Measurements from ENCODE around the gene RPRD2.
A peak's percentile ranks its signal among the peaks of the same experiment; 100 is the strongest.

GRCh38 chr1:150484861-150485260, 120.9 kb downstream of the RPRD2 start:
- no peak for TF ChIP-seq FOSL1 (IDR thresholded peaks at IDR 0.05; ENCODE audit: low read depth)
- TF ChIP-seq CEBPB (IDR thresholded peaks at IDR 0.05; ENCODE audit: low read depth), result no peak
- TF ChIP-seq POLR2AphosphoS5 (IDR thresholded peaks at IDR 0.05; ENCODE audit: low read depth, low read length), result no peak
- no peak for TF ChIP-seq POLR2A (IDR thresholded peaks at IDR 0.05; ENCODE audit: borderline replicate concordance, extremely low read depth, insufficient read depth, insufficient read length)
- TF ChIP-seq CTCF (IDR thresholded peaks at IDR 0.05 in 2 of 3, conservative IDR thresholded peaks at IDR 0.05 in 1 of 3; ENCODE audit: borderline replicate concordance in 1 of 3, insufficient read depth in 1 of 3, low read depth in 2 of 3, low read length in 2 of 3), result peak in 2 of 3 experiments; percentile 13 to 26; a peak in 1 of 6 replicates
- peak; percentile 53; the same call in 1 of the 2 replicates for TF ChIP-seq RAD21 (IDR thresholded peaks at IDR 0.05; ENCODE audit: low read depth)
- TF ChIP-seq EZH2phosphoT487 (IDR thresholded peaks at IDR 0.05; ENCODE audit: borderline replicate concordance), result no peak
- TF ChIP-seq MAX (IDR thresholded peaks at IDR 0.05), result no peak
- TF ChIP-seq ATF3 (IDR thresholded peaks at IDR 0.05), result no peak
- TF ChIP-seq EZH2 (IDR thresholded peaks at IDR 0.05), result no peak
- no peak for TF ChIP-seq ELF1 (IDR thresholded peaks at IDR 0.05; ENCODE audit: borderline replicate concordance, low read depth)
- no peak for TF ChIP-seq REST (IDR thresholded peaks at IDR 0.05; ENCODE audit: low read depth)
- TF ChIP-seq SP1 (IDR thresholded peaks at IDR 0.05; ENCODE audit: low read depth), result no peak
- no peak for TF ChIP-seq ZFX (IDR thresholded peaks at IDR 0.05)
